ENCODE data around the gene TMEM45B.

- TF ChIP-seq CTCF (IDR thresholded peaks at IDR 0.05) (no peak), POLR2A (IDR thresholded peaks at IDR 0.05) (no peak)
Observed at GRCh38 chr11:129884581-129884980, 68.9 kb downstream of the TMEM45B start.
